Natural killer cell (primary cell): ENCODE results near the gene SMS. TPM values are rescaled to one million over a fixed set of nuclear protein-coding genes. Genes with fewer than 3 reads are reported as not detected.

Experiments
- ATAC-seq, 3 donors: fragments of 150-1000 bp in 2 of 3; fragments of 200-7000 bp in 1 of 3; cut with Tn5 transposase; 1 replicate in 1 of 3; 2 replicates in 2 of 3; pipeline ENCODE4 v1.10.0; 2021; ENCODE audit warnings: mild to moderate bottlenecking in 2 of 3, moderate library complexity in 2 of 3
- DNase-seq, 2 donors: peaks; one replicate each; pipeline versions ENCODE4 v3.0.0 to v3.0.0-alpha.2; 2013 to 2021; ENCODE audit warnings: mixed read lengths in 1 of 2
- H3K27ac ChIP-seq: one replicate; pipeline ENCODE4 v1.5.1; 2013; ENCODE audit warnings: mild to moderate bottlenecking, low read length
- H3K27me3 ChIP-seq: one replicate; pipeline ENCODE4 v1.6.1; 2013; ENCODE audit warnings: low read length; ENCODE audit not compliant: control insufficient read depth, insufficient read depth
- H3K36me3 ChIP-seq: one replicate; pipeline ENCODE4 v1.6.1; 2013; ENCODE audit warnings: low read length; ENCODE audit not compliant: control insufficient read depth, insufficient read depth
- H3K4me1 ChIP-seq: one replicate; pipeline ENCODE4 v1.6.1; 2013; ENCODE audit warnings: low read length; ENCODE audit not compliant: control insufficient read depth, insufficient read depth
- H3K4me3 ChIP-seq: one replicate; pipeline ENCODE4 v1.5.1; 2013; ENCODE audit warnings: low read length
- H3K9me3 ChIP-seq: one replicate; pipeline ENCODE4 v1.6.1; 2013; ENCODE audit warnings: low read length; ENCODE audit not compliant: control insufficient read depth, insufficient read depth
- H3K27ac Mint-ChIP-seq, 2 donors: one replicate each; pipeline ENCODE4 v1.8.0; 2022; ENCODE audit warnings: mild to moderate bottlenecking in 2 of 2, mixed read lengths in 2 of 2, moderate library complexity in 1 of 2
- H3K27me3 Mint-ChIP-seq, 2 donors: one replicate each; pipeline ENCODE4 v1.8.0; 2022; ENCODE audit warnings: low read depth in 2 of 2, mixed read lengths in 2 of 2
- H3K36me3 Mint-ChIP-seq: one replicate; pipeline ENCODE4 v1.8.0; 2022; ENCODE audit warnings: mixed read lengths
- H3K4me1 Mint-ChIP-seq, 2 donors: one replicate each; pipeline ENCODE4 v1.8.0; 2022; ENCODE audit warnings: mixed read lengths in 2 of 2
- H3K4me3 Mint-ChIP-seq: one replicate; pipeline ENCODE4 v1.8.0; 2022; ENCODE audit warnings: mild to moderate bottlenecking, moderate library complexity, mixed read lengths
- H3K9me3 Mint-ChIP-seq, 2 donors: one replicate each; pipeline ENCODE4 v1.8.0; 2022; ENCODE audit warnings: mixed read lengths in 2 of 2
- WGBS: methylation state at CpG from one replicate; pipeline ENCODE4 v1.1.7; 2013; ENCODE audit warnings: missing lambda C conversion rate; ENCODE audit not compliant: insufficient coverage; 5-methylcytosine and 5-hydroxymethylcytosine counted together
- intact Hi-C: fragments of 100-400 bp; cut with micrococcal nuclease; formaldehyde crosslinking; loops from one replicate; pipeline ENCODE4 v1.14.2; 2022
- total RNA-seq, 4 donors: library from RNA; stranded (reverse); fragments of 120-200 nt in 1 of 4; gene quantifications; one replicate each; pipeline versions ENCODE4 v1.2.3 to v1.2.4, GENCODE V29; 2013 to 2022
- TF ChIP-seq, protein P1 (sequence below): fragments of 200-600 bp; IDR thresholded peaks from one replicate; pipeline ENCODE4 v1.8.0; 2022; ENCODE audit warnings: antibody characterized with exemption

Gene SMS
- total RNA-seq, 3 donors from 2014 or later (not counting 1 experiment from before 2014, with no cell fraction given), result 14.9 to 19.4 (median 18.6) TPM

DNA sequence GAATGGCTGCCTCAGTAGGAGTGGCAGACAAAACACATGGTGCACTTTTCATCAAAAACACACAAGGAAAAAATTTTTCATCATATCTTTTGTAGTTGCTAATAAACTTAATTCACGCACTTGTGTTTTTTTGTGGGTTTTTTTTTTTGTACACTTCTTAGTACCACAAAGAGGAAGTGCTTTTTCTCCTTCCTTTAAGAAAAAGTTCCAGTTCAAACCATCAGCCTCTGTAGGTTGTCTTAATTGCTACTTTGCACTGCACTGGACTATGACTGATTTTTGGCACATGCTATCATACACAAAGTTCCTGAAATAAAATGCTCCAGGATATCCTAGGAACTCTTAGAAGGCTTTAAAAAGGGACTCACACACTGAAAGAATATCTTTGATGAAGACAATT lies 91.6 kb downstream of the SMS start, which contains the start of gene PHEX:
Gene PHEX (plus strand): TSS at position 242 of the 400 bp plus-strand sequence. CDS start 681 bp downstream, outside the sequence.
- Histone ChIP-seq H3K36me3 (no peaks in the 10 kb centered on the region), H3K4me1 (no peaks in the 10 kb centered on the region), H3K4me3 (no peak within 1 kb of the TSS), H3K9me3 (no peaks in the 10 kb centered on the region), H3K27me3 (no peaks in the 10 kb centered on the region), H3K27ac (no peak within 1 kb of the TSS)
- DNase-seq (no peak), ATAC-seq (no peak)
- Mint-ChIP-seq H3K9me3 (no peaks in the 10 kb centered on the region), H3K36me3 (no peaks in the 10 kb centered on the region), H3K4me3 (no peak within 1 kb of the TSS), H3K4me1 (no peaks in the 10 kb centered on the region), H3K27ac (no peak within 1 kb of the TSS), H3K27me3 (no peaks in the 10 kb centered on the region)
- no CpG with 5 or more reads among the region's 1 CpG for WGBS
- intact Hi-C loops, result no loop called here
- TF ChIP-seq, protein P1, sequence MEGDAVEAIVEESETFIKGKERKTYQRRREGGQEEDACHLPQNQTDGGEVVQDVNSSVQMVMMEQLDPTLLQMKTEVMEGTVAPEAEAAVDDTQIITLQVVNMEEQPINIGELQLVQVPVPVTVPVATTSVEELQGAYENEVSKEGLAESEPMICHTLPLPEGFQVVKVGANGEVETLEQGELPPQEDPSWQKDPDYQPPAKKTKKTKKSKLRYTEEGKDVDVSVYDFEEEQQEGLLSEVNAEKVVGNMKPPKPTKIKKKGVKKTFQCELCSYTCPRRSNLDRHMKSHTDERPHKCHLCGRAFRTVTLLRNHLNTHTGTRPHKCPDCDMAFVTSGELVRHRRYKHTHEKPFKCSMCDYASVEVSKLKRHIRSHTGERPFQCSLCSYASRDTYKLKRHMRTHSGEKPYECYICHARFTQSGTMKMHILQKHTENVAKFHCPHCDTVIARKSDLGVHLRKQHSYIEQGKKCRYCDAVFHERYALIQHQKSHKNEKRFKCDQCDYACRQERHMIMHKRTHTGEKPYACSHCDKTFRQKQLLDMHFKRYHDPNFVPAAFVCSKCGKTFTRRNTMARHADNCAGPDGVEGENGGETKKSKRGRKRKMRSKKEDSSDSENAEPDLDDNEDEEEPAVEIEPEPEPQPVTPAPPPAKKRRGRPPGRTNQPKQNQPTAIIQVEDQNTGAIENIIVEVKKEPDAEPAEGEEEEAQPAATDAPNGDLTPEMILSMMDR, result no peak

DNA sequence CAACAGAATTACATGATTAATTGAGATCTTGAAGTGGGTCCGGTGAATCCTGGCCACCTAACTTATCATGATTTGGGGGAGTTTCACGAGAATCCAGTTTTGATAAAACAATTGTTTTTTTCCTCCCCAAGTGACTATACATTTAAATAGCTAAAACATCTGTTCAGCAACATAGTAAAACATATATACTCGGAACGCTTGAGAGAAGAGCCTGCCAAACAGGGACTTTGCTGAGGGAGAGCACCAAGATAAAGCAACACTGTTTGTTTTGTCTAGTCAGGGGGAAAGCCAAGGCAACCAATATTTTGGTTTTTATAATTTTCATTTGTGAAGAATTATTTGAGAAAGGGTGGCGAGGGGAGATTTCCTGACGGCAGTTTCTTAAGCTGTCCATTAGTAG lies 92.0 kb downstream of the SMS start:
- ATAC-seq (no peak), DNase-seq (no peak)
- TF ChIP-seq, protein P1, result no peak
- Mint-ChIP-seq H3K4me1 (no peaks in the 10 kb centered on the region), H3K27me3 (no peaks in the 10 kb centered on the region), H3K27ac (no peak overlapping the region), H3K4me3 (no peak overlapping the region), H3K36me3 (no peaks in the 10 kb centered on the region), H3K9me3 (no peaks in the 10 kb centered on the region)
- WGBS, result 90% methylated on average over 5 of the region's 6 CpGs
- Histone ChIP-seq H3K27ac (no peak overlapping the region), H3K4me1 (no peaks in the 10 kb centered on the region), H3K27me3 (no peaks in the 10 kb centered on the region), H3K9me3 (no peaks in the 10 kb centered on the region), H3K36me3 (no peaks in the 10 kb centered on the region), H3K4me3 (no peak overlapping the region)
- intact Hi-C loops, result no loop called here

DNA sequence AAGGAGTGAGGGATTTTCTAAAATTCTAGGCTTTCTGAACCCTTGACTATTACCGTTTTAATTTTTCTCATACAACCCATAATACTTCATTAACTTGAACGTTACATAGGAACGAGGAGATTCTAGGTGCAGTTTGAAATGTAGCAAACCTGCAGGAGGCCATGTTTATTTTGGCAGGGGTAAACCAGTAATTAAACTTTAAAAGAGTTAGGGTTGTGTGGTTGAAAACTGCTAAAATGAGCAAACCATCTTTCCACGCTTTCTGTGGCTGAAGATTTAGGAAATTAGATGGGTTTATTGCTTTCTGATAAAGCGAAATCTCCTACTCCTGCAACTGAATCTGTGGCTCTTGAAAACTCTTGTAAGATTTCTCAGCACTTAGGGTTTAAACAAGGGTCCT lies 93.3 kb downstream of the SMS start:
- no peak overlapping the region for H3K27ac ChIP-seq
- ATAC-seq (no peak), DNase-seq (no peak)
- Mint-ChIP-seq H3K36me3 (no peaks in the 10 kb centered on the region), H3K4me1 (no peaks in the 10 kb centered on the region), H3K27ac (no peak overlapping the region), H3K27me3 (no peaks in the 10 kb centered on the region), H3K4me3 (no peak overlapping the region), H3K9me3 (no peaks in the 10 kb centered on the region)
- intact Hi-C loops, result no loop called here
- no peak overlapping the region for H3K4me3 ChIP-seq
- no peaks in the 10 kb centered on the region for H3K9me3 ChIP-seq
- TF ChIP-seq, protein P1, result no peak
- no peaks in the 10 kb centered on the region for H3K27me3 ChIP-seq
- no peaks in the 10 kb centered on the region for H3K36me3 ChIP-seq
- WGBS, result 75% methylated on average over 2 of the region's 5 CpGs
- H3K4me1 ChIP-seq, result no peaks in the 10 kb centered on the region

DNA sequence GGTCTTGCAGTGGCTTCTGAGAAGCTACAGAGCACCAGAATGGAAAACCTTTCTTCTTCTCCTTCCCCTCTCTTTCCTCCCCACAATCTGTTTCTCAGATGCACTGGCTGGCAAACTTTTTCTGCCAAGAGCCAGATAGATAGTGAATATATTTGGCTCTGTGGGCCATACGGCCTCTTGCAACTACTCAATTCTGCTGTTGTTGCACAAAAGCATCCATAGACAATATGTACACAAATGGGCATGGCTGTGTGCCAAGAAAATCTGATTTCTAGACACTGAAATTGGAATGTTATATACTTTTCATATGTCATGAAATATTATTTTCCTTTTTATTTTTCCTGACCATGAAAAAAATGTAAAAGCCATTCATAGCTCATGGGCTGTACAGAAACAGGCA lies 94.7 kb downstream of the SMS start:
- 100% methylated on average over 1 of the region's 1 CpG for WGBS
- Mint-ChIP-seq H3K4me1 (no peaks in the 10 kb centered on the region), H3K27ac (no peak overlapping the region), H3K9me3 (no peaks in the 10 kb centered on the region), H3K27me3 (no peaks in the 10 kb centered on the region), H3K36me3 (no peaks in the 10 kb centered on the region), H3K4me3 (no peak overlapping the region)
- ATAC-seq (no peak), DNase-seq (no peak)
- no peaks in the 10 kb centered on the region for H3K4me1 ChIP-seq
- TF ChIP-seq, protein P1, result no peak
- no peaks in the 10 kb centered on the region for H3K36me3 ChIP-seq
- no peak overlapping the region for H3K27ac ChIP-seq
- intact Hi-C loops, result no loop called here
- no peaks in the 10 kb centered on the region for H3K9me3 ChIP-seq
- no peak overlapping the region for H3K4me3 ChIP-seq
- H3K27me3 ChIP-seq, result no peaks in the 10 kb centered on the region
